Measurements from ENCODE around the gene BIRC5. TPM values are rescaled to one million over a fixed set of nuclear protein-coding genes. Genes with fewer than 3 reads are reported as not detected.

BIRC5 gene
- total RNA-seq, 4 donors from 2014 or later, result 3.7 to 9.6 (median 5.5) TPM

DNA sequence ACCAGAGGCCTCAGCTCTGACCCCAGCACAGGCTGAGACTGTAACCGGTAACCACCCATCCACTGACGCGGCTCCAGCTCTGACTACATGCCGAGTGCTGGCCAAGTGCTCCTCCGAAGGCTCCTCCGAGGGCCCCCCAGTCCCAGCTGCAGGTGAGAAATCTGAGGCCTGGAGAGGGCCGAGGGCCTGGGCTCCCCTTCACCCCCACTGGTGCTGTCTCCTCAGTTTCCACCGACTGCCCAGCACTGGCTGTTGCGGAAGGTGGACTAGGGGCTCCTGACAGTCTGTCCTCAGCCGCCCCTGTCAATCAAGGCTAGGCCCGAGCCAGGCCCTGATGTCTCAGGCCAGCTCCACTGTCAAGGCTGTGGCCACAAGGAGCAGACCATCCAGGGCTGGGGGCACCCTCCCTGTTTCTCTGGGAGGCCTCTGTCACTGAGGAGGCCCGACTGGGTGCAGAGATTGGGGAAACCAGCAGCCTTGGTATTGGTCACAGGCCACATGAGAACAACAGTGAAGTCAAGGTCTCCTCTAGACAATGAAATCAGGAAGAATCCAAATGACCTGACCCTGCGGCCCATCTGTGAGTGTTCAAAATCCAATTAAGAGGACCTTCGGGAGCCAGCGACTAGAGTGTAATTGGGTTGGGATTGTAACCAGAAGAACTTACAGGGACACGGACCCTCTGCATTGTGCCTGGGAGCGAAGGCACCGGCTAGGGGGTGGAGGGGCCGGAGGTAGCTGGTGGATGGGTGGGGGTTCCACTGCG lies 22.5 kb downstream of the BIRC5 start:
- 90% methylated on average over 11 of the region's 20 CpGs for WGBS
- TF ChIP-seq POLR2A (IDR thresholded peaks at IDR 0.05) (no peak), EP300 (IDR thresholded peaks at IDR 0.05) (no peak), CTCF (IDR thresholded peaks at IDR 0.05) (no peak), POLR2AphosphoS5 (IDR thresholded peaks at IDR 0.05) (no peak)
- H3K9me3 ChIP-seq, result no peaks in the 10 kb centered on the region
- no peak overlapping the region for H3K27ac ChIP-seq
- H3K4me1 ChIP-seq, result peaks cover 8% of the 10 kb centered on the region
- DNase-seq (ENCODE audit: low spot score in 2 of 2), result no peak
- H3K4me3 ChIP-seq, result no peak overlapping the region
- no peaks in the 10 kb centered on the region for H3K36me3 ChIP-seq
- peaks cover 22% of the 10 kb centered on the region for H3K27me3 ChIP-seq

- no peak for DNase-seq (ENCODE audit: low spot score in 2 of 2)
- H3K4me1 ChIP-seq, result no peaks in the 10 kb centered on the region
- no peaks in the 10 kb centered on the region for H3K9me3 ChIP-seq
- no peak overlapping the region for H3K4me3 ChIP-seq
- H3K36me3 ChIP-seq, result no peaks in the 10 kb centered on the region
- WGBS, result 62% methylated on average over 7 of the region's 11 CpGs
- no peak for TF ChIP-seq POLR2AphosphoS5 (IDR thresholded peaks at IDR 0.05)
- no peak for TF ChIP-seq CTCF (IDR thresholded peaks at IDR 0.05)
- no peak for TF ChIP-seq POLR2A (IDR thresholded peaks at IDR 0.05)
- no peak for TF ChIP-seq EP300 (IDR thresholded peaks at IDR 0.05)
- H3K27me3 ChIP-seq, result peaks cover 12% of the 10 kb centered on the region
- H3K27ac ChIP-seq, result no peak overlapping the region
Observed at GRCh38 chr17:78237401-78238012, 23.5 kb downstream of the BIRC5 start.

DNA sequence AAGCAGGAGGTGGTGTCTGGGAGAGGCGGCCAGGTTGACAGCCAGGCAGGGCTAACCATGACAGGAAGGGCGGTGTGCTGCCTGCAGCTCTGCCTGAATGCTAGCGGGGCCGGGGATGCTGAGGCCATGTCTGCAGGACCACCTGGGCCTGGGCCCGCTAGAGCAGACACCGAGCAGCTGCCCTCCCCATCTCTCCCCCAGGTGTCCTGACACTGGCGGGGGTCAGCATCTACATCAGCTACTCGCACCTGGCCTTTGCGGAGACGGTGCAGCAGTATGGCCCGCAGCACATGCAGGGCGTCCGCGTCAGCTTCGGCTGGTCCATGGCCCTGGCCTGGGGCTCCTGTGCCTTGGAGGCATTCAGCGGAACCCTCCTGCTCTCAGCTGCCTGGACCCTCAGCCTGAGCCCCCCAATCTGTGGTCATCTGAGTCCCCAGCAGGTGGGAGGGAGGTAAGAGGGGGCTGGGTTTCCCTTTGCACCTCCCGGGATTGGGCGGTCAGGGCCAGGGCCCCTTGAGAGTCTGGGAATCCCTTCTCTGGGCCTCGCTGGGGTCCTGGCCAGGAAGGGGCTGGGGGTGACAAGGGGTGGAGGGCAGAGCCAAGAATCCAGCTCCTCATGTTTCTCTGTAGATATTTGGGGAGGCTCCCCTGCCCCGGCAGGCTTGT lies 24.9 kb downstream of the BIRC5 start:
- Histone ChIP-seq H3K4me1 (no peaks in the 10 kb centered on the region), H3K27me3 (no peaks in the 10 kb centered on the region), H3K4me3 (no peak overlapping the region), H3K27ac (no peak overlapping the region), H3K36me3 (no peaks in the 10 kb centered on the region), H3K9me3 (no peaks in the 10 kb centered on the region)
- WGBS, result 90% methylated on average over 2 of the region's 20 CpGs
- DNase-seq (ENCODE audit: low spot score in 2 of 2), result no peak
- TF ChIP-seq CTCF (IDR thresholded peaks at IDR 0.05) (no peak), POLR2A (IDR thresholded peaks at IDR 0.05) (no peak), POLR2AphosphoS5 (IDR thresholded peaks at IDR 0.05) (no peak), EP300 (IDR thresholded peaks at IDR 0.05) (no peak)

- no peak for DNase-seq (ENCODE audit: low spot score in 2 of 2)
- 76% methylated on average over 4 of the region's 9 CpGs for WGBS
- TF ChIP-seq CTCF (IDR thresholded peaks at IDR 0.05) (no peak), POLR2A (IDR thresholded peaks at IDR 0.05) (no peak), POLR2AphosphoS5 (IDR thresholded peaks at IDR 0.05) (no peak), EP300 (IDR thresholded peaks at IDR 0.05) (no peak)
- no peaks in the 10 kb centered on the region for H3K4me1 ChIP-seq
- no peaks in the 10 kb centered on the region for H3K27me3 ChIP-seq
- H3K9me3 ChIP-seq, result no peaks in the 10 kb centered on the region
- H3K27ac ChIP-seq, result no peak overlapping the region
- H3K4me3 ChIP-seq, result no peak overlapping the region
- no peaks in the 10 kb centered on the region for H3K36me3 ChIP-seq
Observed at GRCh38 chr17:78239489-78239931, 25.5 kb downstream of the BIRC5 start.
